Loucy (cell line): ENCODE measurements around the gene MCM8.

Source experiments
- H2AFZ ChIP-seq: fragments of 200-600 bp; sonication (generic); 2 replicates; pipeline ENCODE4 v1.6.0; 2016; ENCODE audit warnings: antibody characterized with exemption, mild to moderate bottlenecking, low read length, moderate library complexity
- H3F3A ChIP-seq: fragments of 200-600 bp; 2 replicates; pipeline ENCODE4 v1.6.0; 2016; ENCODE audit warnings: antibody characterized with exemption, low read depth, mild to moderate bottlenecking
- H3K27me3 ChIP-seq: fragments of 200-600 bp; sonication (generic); 2 replicates; pipeline ENCODE4 v1.6.1; 2014; ENCODE audit warnings: low read length, mild to moderate bottlenecking; ENCODE audit not compliant: insufficient read depth, poor library complexity, severe bottlenecking
- H3K36me3 ChIP-seq: fragments of 200-600 bp; sonication (generic); 2 replicates; pipeline ENCODE4 v1.6.1; 2016; ENCODE audit warnings: low read length; ENCODE audit not compliant: insufficient read depth
- H3K4me1 ChIP-seq: fragments of 200-600 bp; sonication (generic); 2 replicates; pipeline ENCODE4 v1.5.1; 2014; ENCODE audit warnings: low read length, mild to moderate bottlenecking; ENCODE audit not compliant: insufficient read depth, poor library complexity, severe bottlenecking
- H3K4me2 ChIP-seq: fragments of 200-600 bp; sonication (generic); 2 replicates; pipeline ENCODE4 v1.6.0; 2014; ENCODE audit warnings: antibody characterized with exemption, low read length, low read depth, mild to moderate bottlenecking; ENCODE audit not compliant: poor library complexity, severe bottlenecking
- H3K4me3 ChIP-seq: fragments of 200-600 bp; sonication (generic); 2 replicates; pipeline ENCODE4 v1.5.1; 2014; ENCODE audit warnings: low read length, mild to moderate bottlenecking, mixed read lengths; ENCODE audit not compliant: poor library complexity, severe bottlenecking
- H3K79me2 ChIP-seq: fragments of 200-600 bp; sonication (generic); 2 replicates; pipeline ENCODE4 v1.6.1; 2014; ENCODE audit warnings: low read length; ENCODE audit not compliant: insufficient read depth
- H3K9ac ChIP-seq: fragments of 200-600 bp; sonication (generic); 2 replicates; pipeline ENCODE4 v1.6.0; 2014; ENCODE audit warnings: mild to moderate bottlenecking, low read depth, low read length, moderate library complexity; ENCODE audit not compliant: poor library complexity, severe bottlenecking
- H3K9me2 ChIP-seq: fragments of 200-600 bp; sonication (generic); replicated peaks from 2 replicates; pipeline ENCODE4 v1.6.1; 2016; ENCODE audit warnings: low read depth, low read length, mixed read lengths
- H3K9me3 ChIP-seq: fragments of 200-600 bp; sonication (generic); 2 replicates; pipeline ENCODE4 v1.6.1; 2014; ENCODE audit warnings: mild to moderate bottlenecking, antibody characterized with exemption, low read length, low read depth; ENCODE audit not compliant: insufficient read depth
- H4K20me1 ChIP-seq: fragments of 200-600 bp; sonication (generic); 2 replicates; pipeline ENCODE4 v1.6.0; 2014; ENCODE audit warnings: antibody characterized with exemption, low read length, mild to moderate bottlenecking; ENCODE audit not compliant: insufficient read depth, poor library complexity, severe bottlenecking
- CTCF ChIP-seq: fragments of 200-600 bp; sonication (generic); conservative IDR thresholded peaks from 2 replicates; pipeline ENCODE4 v1.5.1; 2014; ENCODE audit warnings: mild to moderate bottlenecking, antibody characterized with exemption, low read length
- EZH2phosphoT487 ChIP-seq: fragments of 200-600 bp; IDR thresholded peaks from 2 replicates; pipeline ENCODE4 v1.6.1; 2018; ENCODE audit warnings: antibody characterized with exemption, mild to moderate bottlenecking, moderate library complexity, borderline replicate concordance

MCM8 gene

GRCh38 chr20:6045566-6045965 is 95.1 kb downstream of the MCM8 start:
- no peaks in the 10 kb centered on the region for H3K27me3 ChIP-seq
- no peaks in the 10 kb centered on the region for H3K9me3 ChIP-seq
- H3K79me2 ChIP-seq, result no peaks in the 10 kb centered on the region
- no peaks in the 10 kb centered on the region for H3K4me1 ChIP-seq
- no peaks in the 10 kb centered on the region for H3F3A ChIP-seq
- TF ChIP-seq CTCF (no peak), EZH2phosphoT487 (no peak)
- no peak overlapping the region for H3K9ac ChIP-seq
- H4K20me1 ChIP-seq, result no peaks in the 10 kb centered on the region
- no peak overlapping the region for H2AFZ ChIP-seq
- H3K4me2 ChIP-seq, result no peak overlapping the region
- H3K4me3 ChIP-seq, result no peak overlapping the region
- no peaks in the 10 kb centered on the region for H3K9me2 ChIP-seq
- H3K36me3 ChIP-seq, result peaks cover 18% of the 10 kb centered on the region; the same call in 1 of the 2 replicates

GRCh38 chr20:6046432-6046831 is 96.0 kb downstream of the MCM8 start:
- H4K20me1 ChIP-seq, result no peaks in the 10 kb centered on the region
- no peaks in the 10 kb centered on the region for H3K9me3 ChIP-seq
- no peak overlapping the region for H2AFZ ChIP-seq
- H3K9me2 ChIP-seq, result no peaks in the 10 kb centered on the region
- no peaks in the 10 kb centered on the region for H3K27me3 ChIP-seq
- H3K4me3 ChIP-seq, result no peak overlapping the region
- no peaks in the 10 kb centered on the region for H3K4me1 ChIP-seq
- H3K9ac ChIP-seq, result no peak overlapping the region
- H3K4me2 ChIP-seq, result no peak overlapping the region
- no peaks in the 10 kb centered on the region for H3K79me2 ChIP-seq
- peaks cover 10% of the 10 kb centered on the region; the same call in 1 of the 2 replicates for H3K36me3 ChIP-seq
- H3F3A ChIP-seq, result no peaks in the 10 kb centered on the region
- TF ChIP-seq CTCF (no peak), EZH2phosphoT487 (no peak)

- Histone ChIP-seq H3F3A (no peaks in the 10 kb centered on the region), H3K36me3 (no peaks in the 10 kb centered on the region), H4K20me1 (no peaks in the 10 kb centered on the region), H2AFZ (no peak overlapping the region), H3K4me3 (no peak overlapping the region), H3K9me3 (no peaks in the 10 kb centered on the region), H3K4me1 (no peaks in the 10 kb centered on the region), H3K4me2 (no peak overlapping the region), H3K79me2 (no peaks in the 10 kb centered on the region), H3K9me2 (no peaks in the 10 kb centered on the region), H3K27me3 (no peaks in the 10 kb centered on the region), H3K9ac (no peak overlapping the region)
- TF ChIP-seq CTCF, result no peak
- TF ChIP-seq EZH2phosphoT487, result no peak
Observed at GRCh38 chr20:6048391-6048790, 97.9 kb downstream of the MCM8 start.
